ENCODE data around the gene GSG1.

The GSG1 gene

GRCh38 chr12:13103391-13104033 is at the start of gene GSG1:
Gene GSG1 (minus strand): TSS chr12:13103667. CDS start chr12:13103512, 155 bp downstream.
- no peak for DNase-seq (ENCODE audit: low read depth in 2 of 2, low spot score in 1 of 2)

DNA sequence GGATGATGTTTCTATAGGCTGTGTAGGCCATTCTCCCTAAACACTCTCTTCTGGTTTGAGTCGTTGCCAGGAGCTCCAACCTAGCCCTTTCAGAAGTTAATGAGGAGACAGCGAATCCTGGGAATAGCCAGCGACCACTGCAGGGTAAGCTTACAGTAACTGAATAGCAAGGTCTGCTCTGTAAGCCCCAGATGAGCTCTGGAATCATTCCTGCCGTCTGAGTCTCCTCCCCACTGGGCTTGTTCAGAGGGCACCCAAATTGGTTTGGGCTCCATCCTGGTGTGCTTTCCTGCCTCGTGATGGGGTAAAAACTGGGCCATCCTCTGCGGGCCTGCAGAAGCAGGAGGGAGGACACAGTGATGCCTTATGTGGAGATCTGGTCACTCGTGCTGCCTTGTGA is 49.7 kb upstream of the GSG1 start:
- no peak for DNase-seq (ENCODE audit: low read depth in 2 of 2, low spot score in 1 of 2)

GRCh38 chr12:13152756-13153155 is 49.3 kb upstream of the GSG1 start:
- DNase-seq (ENCODE audit: low read depth in 2 of 2, low spot score in 1 of 2), result no peak

DNA sequence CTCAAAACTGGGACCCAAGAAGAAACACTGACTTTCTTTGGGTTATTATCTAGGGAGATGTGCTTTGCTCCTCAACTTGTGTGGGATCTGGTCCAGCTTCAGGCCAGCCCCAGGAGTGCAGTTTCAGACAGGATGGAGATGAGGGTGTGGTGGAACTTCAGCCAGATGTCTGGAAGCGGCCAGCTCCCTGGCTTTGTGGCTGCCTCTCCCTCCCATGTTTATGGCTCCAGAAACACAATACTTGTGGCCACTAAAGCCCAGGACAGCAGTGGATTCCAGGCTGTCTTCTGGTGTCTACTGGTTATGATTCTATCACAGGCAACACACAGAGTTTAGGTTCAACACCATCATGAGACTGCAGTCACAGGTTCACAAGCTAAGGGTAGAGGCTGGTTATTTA is 48.8 kb upstream of the GSG1 start:
- DNase-seq (ENCODE audit: low read depth in 2 of 2, low spot score in 1 of 2), result no peak

GRCh38 chr12:13149411-13149810 is 45.9 kb upstream of the GSG1 start:
- no peak for DNase-seq (ENCODE audit: low read depth in 2 of 2, low spot score in 1 of 2)

GRCh38 chr12:13148485-13148847 is 45.0 kb upstream of the GSG1 start:
- no peak for DNase-seq (ENCODE audit: low read depth in 2 of 2, low spot score in 1 of 2)

GRCh38 chr12:13147688-13148484 is 44.4 kb upstream of the GSG1 start:
- no peak for DNase-seq (ENCODE audit: low read depth in 2 of 2, low spot score in 1 of 2)

DNA sequence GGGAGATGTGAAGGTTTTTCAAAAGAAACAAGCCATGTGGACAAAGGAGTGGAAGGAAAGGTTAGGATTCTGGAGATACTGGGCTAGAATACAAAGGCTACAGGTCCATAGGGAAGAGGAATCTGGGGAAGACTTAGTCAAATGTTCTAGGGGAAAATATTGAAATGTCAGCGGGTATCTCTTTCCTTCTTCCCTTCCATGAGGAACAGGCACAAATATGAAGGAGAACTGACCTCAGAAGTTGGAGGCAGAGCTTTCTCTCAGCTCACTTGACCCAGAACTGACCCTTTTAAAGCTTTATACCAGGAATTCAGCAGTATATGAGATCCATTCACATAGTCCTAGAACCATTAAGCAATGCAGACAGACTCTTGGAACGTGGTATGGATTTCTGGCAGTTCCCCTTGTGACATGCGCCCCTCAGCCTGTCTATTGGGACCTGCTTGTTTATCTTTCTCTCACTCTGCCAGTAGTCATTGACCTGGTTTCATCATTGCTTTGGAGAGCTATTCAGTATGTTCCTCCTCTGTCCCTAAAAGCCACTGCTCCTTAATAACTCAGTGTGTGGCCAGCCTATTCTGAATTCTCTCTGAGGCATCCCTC is 43.0 kb upstream of the GSG1 start:
- DNase-seq (ENCODE audit: low read depth in 2 of 2, low spot score in 1 of 2), result no peak

DNA sequence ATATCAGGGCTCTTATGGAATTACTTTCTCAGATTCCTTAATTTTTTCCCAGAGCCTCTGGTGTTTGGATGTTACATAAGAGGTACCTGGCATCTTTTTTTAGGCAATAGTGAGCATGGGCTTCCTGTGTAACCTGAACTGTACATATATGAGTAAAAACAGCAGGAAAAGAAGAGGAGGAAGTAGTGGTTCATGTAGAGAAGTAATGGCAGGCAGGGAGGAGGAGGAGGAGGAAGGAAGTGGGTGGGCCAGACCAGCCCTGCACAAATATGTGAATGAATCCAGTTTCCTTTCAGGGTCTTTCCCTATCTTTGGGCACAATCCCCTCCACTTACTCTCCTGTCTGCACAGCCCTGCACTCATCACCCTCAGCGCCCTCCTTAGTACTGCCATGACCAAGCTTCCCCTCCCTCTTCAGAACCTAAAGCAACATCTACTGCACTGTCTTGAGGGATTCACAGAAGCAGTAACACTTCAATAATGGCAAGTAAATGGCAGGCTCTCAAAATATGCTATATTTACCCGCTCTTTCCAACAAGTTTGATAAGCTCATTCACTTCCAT is 40.9 kb upstream of the GSG1 start:
- no peak for DNase-seq (ENCODE audit: low read depth in 2 of 2, low spot score in 1 of 2)

- no peak for DNase-seq (ENCODE audit: low read depth in 2 of 2, low spot score in 1 of 2)
Observed at GRCh38 chr12:13142747-13143146, 39.3 kb upstream of the GSG1 start.

- DNase-seq (ENCODE audit: low read depth in 2 of 2, low spot score in 1 of 2), result no peak
Observed at GRCh38 chr12:13141686-13142085, 38.2 kb upstream of the GSG1 start.

DNA sequence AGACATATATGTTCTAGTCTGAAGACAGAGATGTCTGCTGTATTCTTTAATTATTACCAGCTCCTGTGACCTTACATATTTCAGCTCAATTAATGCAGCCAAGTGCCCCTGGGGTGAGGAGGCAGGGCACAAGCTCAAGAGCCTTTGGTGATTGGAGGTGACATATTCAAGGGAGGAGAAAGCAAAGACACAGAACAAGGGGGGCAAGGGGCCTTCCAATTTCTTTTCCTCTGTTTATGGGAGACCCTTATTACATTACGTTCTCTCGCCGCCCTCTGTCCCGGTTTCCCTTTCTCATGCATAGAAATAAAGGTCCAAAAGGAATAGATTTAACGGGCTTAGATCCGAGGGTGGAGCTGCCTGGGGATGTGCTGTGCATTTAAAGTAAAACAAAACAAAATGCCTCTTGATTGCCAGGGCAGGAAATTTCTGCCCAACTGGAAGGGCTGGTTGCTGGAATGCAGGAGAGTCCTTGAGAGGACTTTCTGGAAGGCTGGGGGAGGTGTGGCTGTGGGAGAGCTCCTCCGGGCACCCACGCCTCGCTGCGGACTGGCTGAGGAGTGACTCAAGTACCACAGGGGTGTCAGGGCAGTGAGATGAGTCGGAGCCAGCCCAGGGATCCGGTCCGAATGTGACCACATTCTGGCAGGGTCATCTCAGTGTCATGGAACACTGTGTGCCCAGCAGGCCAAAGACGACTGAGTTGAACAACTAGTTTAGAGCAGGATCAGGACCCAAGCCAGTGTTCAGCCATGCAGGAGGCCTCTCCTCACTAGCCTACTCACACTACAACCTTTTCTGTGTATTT is 32.1 kb upstream of the GSG1 start:
- no peak for DNase-seq (ENCODE audit: low read depth in 2 of 2, low spot score in 1 of 2)

- no peak for DNase-seq (ENCODE audit: low read depth in 2 of 2, low spot score in 1 of 2)
Observed at GRCh38 chr12:13133886-13134285, 30.4 kb upstream of the GSG1 start.

GRCh38 chr12:13130981-13131380 is 27.5 kb upstream of the GSG1 start:
- DNase-seq (ENCODE audit: low read depth in 2 of 2, low spot score in 1 of 2), result no peak

DNA sequence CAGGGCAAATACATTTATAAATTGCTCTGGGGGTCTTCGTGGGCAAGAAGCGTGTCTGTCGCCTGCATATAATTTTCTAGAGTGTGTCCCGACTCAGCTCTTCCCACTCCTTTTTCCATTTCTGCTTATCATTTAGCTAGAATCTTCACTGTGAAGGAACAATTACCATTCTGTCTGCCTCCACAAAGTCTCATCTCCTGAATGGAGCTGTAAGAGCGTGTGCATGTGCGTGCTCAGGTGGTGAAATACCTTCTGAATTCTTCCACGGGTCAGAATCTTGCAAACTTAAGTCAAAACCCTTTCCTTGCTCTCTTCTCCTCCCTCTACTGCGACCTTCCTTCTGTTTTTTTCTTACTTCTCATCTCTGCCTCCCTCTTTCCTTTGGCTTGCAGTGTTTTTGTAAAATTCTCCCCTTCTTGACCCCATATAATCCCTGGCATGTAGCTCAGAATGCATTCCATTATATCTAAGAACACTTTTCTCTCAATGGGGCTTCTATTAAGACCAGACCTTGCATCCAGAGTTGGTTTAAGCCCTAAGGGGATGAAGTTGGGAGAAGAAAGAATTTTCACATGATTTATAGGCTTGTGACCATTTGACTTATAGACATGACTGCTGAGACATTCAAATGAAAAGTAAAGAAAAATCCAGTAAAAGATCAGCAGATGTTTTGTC is 25.0 kb upstream of the GSG1 start:
- DNase-seq (ENCODE audit: low read depth in 2 of 2, low spot score in 1 of 2), result no peak

- DNase-seq (ENCODE audit: low read depth in 2 of 2, low spot score in 1 of 2), result no peak
Observed at GRCh38 chr12:13127444-13127843, 24.0 kb upstream of the GSG1 start.

GRCh38 chr12:13126494-13126893 is 23.0 kb upstream of the GSG1 start:
- DNase-seq (ENCODE audit: low read depth in 2 of 2, low spot score in 1 of 2), result no peak

GRCh38 chr12:13125996-13126395 is 22.5 kb upstream of the GSG1 start:
- DNase-seq (ENCODE audit: low read depth in 2 of 2, low spot score in 1 of 2), result no peak

GRCh38 chr12:13124656-13125505 is 21.4 kb upstream of the GSG1 start:
- DNase-seq (ENCODE audit: low read depth in 2 of 2, low spot score in 1 of 2), result no peak

DNA sequence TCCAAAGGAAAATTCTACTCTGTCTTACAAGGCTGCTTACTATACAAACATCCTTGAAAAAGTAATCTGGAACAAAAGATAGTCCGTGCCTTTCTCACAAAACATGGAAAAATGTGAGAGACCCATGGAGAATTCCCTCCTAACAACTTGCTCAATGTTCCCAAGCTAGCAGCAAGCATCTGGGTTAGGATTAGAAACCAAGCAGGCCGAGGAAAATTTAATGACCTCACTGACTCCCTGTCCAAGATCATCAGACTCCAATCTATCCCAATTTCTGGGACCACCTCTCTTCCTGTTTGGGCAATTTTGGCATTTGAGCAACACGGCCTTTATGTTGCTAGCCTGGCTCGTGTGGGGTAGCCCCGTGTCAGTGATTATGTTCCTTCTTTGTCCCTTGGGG is 18.1 kb upstream of the GSG1 start:
- DNase-seq (ENCODE audit: low read depth in 2 of 2, low spot score in 1 of 2), result no peak
